Endometrium (tissue), 2 donors: ENCODE data around the gene SLFNL1.

Experiments used
- FAIRE-seq: peaks from 2 replicates; lab custom pipeline; 2012; peaks lifted over from hg19 to GRCh38; lab: Jason Lieb, UNC
- donor health status: control.
- donor health status: control.

SLFNL1 gene

GRCh38 chr1:41021526-41022308, at the start of gene SLFNL1:
SLFNL1 (minus strand) TSS chr1:41021725; CDS start chr1:41020660, 1,065 bp downstream.
- no peak for FAIRE-seq

DNA sequence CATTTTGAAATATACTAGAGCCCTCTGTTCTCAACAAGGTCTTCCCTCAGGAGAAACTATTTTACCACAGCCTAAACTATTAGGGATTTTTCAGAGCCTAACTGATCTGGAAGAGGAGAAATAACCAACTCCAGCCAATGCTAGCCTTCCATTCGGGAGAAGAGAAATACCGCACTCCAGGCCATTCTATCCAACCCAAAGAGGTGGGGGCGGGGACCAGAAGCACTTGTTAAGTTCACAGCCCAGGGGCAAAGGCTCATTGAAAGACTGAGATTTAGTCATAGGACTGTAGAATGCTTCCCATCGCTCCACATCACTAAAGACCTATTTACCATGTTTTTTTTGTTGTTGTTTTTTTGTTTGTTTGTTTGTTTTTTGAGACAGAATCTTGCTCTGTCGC, 35.4 kb upstream of the SLFNL1 start:
- FAIRE-seq = no peak

- no peak for FAIRE-seq
These were observed 31.8 kb upstream of the SLFNL1 start for GRCh38 chr1:41053316-41053715.

DNA sequence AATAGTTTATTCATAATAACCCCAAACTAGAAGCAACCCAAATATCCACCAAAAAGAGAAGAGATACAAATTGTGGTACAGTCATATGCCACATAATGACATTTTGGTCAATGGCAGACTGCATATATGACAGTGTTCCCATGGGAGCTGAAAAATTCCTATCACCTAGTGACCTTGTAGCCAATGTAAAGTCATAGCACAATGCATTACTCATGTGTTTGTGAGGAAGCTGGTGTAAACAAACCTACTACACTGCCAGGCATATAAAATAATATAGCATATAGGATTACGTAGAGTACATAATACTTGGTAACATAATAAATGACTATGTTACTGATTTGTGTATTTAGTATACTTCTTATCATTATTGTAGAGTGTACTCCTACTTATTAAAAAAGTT, 29.5 kb upstream of the SLFNL1 start:
- FAIRE-seq = no peak

- no peak for FAIRE-seq
These were observed 27.0 kb upstream of the SLFNL1 start for GRCh38 chr1:41048540-41048939.

GRCh38 chr1:41046347-41046775, 24.8 kb upstream of the SLFNL1 start:
- no peak for FAIRE-seq

- no peak for FAIRE-seq
These were observed 24.2 kb upstream of the SLFNL1 start for GRCh38 chr1:41045740-41046139.

- FAIRE-seq = no peak
These were observed 22.7 kb upstream of the SLFNL1 start for GRCh38 chr1:41044187-41044586.

DNA sequence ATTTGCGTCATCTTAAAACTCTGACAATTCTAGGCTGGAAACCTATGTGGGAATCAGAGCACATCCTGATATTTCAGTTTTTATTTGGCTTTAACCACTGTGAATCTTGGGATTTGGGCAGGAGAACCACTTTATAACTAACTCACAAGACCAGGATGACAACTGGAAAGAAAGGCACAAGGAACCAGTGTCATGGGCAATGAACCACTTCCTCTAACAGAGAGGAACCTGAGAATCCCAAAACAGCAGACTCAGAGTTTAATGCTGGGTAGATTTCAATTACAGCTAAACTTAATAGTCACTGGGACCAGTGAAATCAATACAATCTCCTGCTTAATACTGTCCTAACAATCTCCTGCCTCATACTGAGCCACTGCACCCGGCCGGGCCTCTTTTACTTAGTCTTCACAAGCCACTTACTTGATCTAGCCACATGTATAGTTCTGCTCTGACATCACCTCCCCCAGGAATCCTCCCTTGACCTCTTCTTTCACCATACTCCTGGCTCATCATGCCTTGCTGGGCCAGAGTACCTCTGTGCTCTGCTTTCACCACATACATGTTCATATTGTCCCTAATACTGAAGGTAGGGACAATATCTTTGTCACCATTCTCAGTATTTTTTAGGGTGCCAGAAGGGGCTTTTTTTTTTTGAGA, 20.2 kb upstream of the SLFNL1 start:
- no peak for FAIRE-seq

DNA sequence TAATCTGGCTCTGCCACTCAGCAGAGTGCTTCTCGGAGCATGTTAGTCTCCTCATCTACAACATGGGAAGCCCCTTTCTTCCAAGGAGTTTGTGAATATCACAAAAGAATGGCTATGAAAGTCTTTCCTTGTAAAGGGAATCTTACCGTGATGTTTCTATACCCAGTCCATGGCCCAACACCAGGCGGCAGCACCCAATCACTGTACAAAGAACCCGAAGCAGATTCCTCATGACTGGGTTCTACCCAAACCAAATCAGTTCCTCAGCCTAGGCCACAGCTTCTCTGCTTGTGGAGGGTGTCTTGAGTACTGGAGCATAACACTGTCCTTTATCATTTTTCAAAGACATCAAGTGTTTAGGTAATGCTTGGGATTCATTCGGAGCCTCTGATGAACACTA, 16.6 kb upstream of the SLFNL1 start:
- FAIRE-seq = no peak

DNA sequence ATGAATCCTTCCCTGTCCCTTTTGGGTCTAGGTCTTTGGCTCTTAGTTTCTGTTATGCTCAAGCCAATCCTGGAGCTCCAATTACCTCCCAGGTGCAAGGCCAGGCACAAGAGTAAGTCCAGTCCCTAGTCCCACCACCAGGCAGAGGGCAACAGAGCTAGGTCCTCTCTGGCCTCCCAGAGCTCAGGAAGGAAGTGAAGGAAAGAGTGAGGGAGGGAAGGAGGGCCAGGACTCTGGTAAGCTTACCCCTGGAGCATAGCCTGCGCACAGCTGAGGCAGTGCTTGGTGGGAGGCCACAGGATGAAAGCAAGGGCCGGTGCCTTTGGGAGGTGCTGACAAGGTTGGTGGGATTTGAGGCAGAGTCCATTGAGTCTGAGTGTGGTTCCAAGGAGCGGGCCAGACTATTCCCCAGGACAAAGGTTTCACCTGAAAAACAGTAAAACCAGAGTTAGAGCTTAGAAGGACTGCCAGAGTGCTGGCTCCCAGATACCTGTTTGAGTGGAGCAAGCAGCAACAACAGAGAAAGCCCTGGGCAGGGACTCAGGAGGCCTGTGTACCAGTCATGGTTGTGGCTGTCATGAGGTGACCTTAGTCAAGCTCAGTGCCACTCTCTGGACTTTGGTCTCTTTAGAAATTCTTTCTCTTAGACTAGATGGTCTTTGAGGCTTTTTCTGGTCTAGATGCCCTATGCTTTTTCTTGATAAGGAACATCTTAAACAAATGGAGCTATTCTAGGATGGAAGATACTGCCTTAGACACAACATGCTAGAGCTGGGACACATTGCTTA, 15.8 kb upstream of the SLFNL1 start:
- FAIRE-seq = no peak

- FAIRE-seq = no peak
These were observed 11.7 kb upstream of the SLFNL1 start for GRCh38 chr1:41033272-41033671.

- FAIRE-seq = no peak
These were observed 10.6 kb upstream of the SLFNL1 start for GRCh38 chr1:41032147-41032546.

- FAIRE-seq = no peak
These were observed 9.5 kb upstream of the SLFNL1 start for GRCh38 chr1:41030872-41031616.

GRCh38 chr1:41028034-41028642, 6.6 kb upstream of the SLFNL1 start:
- FAIRE-seq = no peak

DNA sequence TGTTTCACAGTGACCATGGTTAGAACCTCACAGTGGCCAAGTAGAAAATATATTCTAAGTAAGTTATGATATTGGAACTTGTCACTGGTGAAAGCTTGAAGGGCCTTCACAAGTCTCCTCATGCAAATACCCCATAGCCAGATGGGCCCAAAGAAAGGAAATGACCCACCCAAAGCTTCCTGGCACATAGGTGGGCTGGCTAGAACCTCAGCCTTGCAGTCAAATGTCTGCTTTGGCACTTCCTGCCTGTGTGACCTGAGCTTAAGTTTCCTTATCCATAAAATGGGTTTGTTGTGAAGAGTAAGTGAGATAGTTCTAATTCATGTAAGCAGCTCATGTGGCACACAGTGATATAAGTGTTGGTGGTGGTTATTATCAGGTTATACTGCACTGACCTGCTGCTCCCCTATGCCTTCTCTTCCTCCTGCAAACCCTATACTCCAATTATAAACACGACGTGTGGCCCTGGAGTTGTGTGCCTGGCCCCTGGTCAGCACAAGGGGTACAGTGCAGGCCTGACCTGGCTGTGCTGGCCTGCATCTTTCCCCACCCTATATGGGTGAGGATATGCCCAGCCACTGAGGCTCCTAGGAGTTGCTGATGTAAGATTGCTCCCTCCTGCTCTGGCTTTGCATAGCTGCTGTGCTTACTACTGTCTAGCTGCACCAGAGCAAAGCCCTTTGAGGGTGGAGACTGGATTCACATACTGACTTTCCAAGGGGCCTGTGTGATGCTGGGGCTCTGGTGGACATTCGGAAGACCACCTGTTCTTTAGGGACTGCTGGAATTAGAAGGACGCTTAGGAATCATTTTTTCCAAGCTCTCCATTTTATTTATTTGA, 4.7 kb upstream of the SLFNL1 start:
- FAIRE-seq = no peak

DNA sequence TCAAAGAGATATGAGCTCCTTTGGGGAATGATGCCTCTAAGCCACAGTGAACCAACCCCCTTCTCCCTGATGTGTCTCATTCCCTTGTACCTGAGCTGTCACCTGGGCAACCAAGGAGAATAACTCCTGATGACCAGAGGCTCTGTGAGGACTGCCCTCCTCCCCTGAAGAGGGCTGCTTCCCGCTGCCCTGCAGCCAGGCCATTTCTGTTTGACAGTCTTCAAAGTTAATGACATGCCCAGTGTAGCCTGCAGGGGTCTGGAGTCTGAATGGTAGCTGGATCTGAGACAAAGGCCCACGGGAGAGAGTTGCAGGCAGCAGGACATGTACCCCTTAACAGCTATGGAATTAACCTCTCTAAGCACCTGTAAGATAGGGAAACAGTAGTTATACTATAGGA, 3.4 kb upstream of the SLFNL1 start:
- FAIRE-seq = no peak

DNA sequence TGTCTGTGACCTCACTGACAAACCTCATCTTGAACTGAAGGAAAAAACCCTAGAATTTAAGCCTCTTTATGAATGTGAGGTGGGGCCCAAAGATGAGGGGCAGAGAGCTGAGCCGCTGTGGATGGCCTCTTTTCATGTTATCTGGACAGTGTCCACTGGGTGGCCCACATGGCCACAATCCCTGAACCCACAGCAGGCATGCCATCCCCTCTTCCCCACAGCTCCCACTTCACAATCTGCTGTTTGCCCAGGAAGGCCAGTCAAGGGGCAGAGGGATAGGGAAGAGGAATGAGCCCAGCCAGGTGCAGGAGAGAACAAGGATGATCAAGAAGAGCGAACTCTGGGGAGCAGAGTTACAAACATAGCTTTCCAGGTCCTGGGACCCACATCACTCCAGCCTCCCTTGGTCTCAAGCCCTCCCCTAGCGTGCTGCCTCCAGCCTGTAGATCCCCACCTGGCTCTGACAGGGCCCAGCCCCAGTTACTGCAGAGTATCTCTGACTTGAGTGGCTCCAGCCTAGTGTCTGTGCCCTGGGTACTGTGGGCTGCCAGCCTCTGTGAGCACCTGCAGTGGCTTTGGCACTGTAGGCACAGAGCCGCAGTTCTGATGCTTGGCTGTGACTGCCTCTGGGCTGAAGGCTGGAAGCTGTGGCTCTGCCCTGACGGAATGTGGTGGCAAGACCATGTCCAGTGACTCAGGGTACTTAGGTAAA, 1.9 kb upstream of the SLFNL1 start:
- FAIRE-seq = no peak

DNA sequence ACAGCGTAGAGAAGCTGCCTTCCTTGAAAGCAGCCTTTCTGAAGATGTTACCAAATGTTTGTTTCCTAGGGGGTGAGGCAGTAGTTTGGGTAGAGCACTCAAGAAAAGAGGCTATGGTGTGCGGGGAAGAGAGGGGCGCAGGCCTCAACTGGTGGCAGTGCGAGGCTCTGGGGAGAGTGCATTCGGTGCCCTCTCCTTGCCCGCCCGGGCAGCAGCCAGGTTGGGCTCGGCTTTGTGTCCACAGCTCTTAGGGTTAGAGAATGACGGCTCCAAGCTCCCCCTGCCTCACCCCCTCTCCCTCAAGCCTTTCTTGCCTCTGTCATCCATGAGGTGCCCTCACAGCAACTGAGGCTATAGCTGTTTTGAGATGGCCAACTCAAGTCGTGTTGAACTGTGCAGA, 899 bp upstream of the SLFNL1 start:
- FAIRE-seq = no peak

- FAIRE-seq = no peak
These were observed 871 bp downstream of the SLFNL1 start for GRCh38 chr1:41020654-41021053.
